A549 (cell line): ENCODE data around the gene S100A12. TPM values are rescaled to one million over a fixed set of nuclear protein-coding genes. Genes with fewer than 3 reads are reported as not detected.

ENCODE experiments used
- ATAC-seq, 2 experiments: fragments of 200-7000 bp in 1 of 2; fragments of >200 bp in 1 of 2; cut with Nextera tagmentation in 1 of 2; cut with Tn5 transposase in 1 of 2; 3 replicates each; pipeline versions ENCODE4 v1.8.0 to v1.9.1; 2018 to 2020; ENCODE audit warnings: mild to moderate bottlenecking in 1 of 2, moderate library complexity in 1 of 2
- CTCF ChIA-PET: fragments of 300-600 bp; sonication (Branson Sonifier 250); formaldehyde crosslinking; extraction: SDS; loops from one replicate; lab custom pipeline; 2021; ENCODE audit warnings: antibody characterized with exemption, inconsistent platforms; lab: Yijun Ruan, JAX
- POLR2A ChIA-PET: fragments of 350-600 bp; formaldehyde crosslinking; extraction: SDS; loops from one replicate; lab custom pipeline; 2021; ENCODE audit warnings: antibody characterized with exemption, inconsistent platforms; lab: Yijun Ruan, JAX
- DNase-seq, 2 experiments: peaks; one replicate each; pipeline versions ENCODE4 v3.0.0 to v3.0.0-alpha.2; 2011 to 2016; ENCODE audit warnings: low read depth in 1 of 2, low spot score in 1 of 2
- FAIRE-seq: peaks from 2 replicates; lab custom pipeline; 2011; peaks lifted over from hg19 to GRCh38; lab: Jason Lieb, UNC
- H3K27ac ChIP-seq, 2 experiments: fragments of >200 bp; sonication (Bioruptor Twin); formaldehyde crosslinking; 3 replicates each; pipeline ENCODE4 v1.5.1; 2016 to 2017
- H3K4me1 ChIP-seq: fragments of >200 bp; sonication (Bioruptor Twin); formaldehyde crosslinking; 3 replicates; pipeline ENCODE4 v1.6.1; 2016
- H3K4me2 ChIP-seq: fragments of >200 bp; sonication (Bioruptor Twin); formaldehyde crosslinking; 3 replicates; pipeline ENCODE4 v1.6.1; 2016
- H3K4me3 ChIP-seq: fragments of >200 bp; sonication (Bioruptor Twin); formaldehyde crosslinking; 3 replicates; pipeline ENCODE4 v1.5.1; 2016
- H3K9me3 ChIP-seq: fragments of >200 bp; sonication (Bioruptor Twin); formaldehyde crosslinking; 3 replicates; pipeline ENCODE4 v1.6.1; 2016
- BHLHE40 ChIP-seq: IDR thresholded peaks from 2 replicates; pipeline ENCODE4 v1.6.1; 2012; ENCODE audit warnings: low read depth, low read length, inconsistent platforms
- CBX2 ChIP-seq: fragments of 200-600 bp; sonication (generic); IDR thresholded peaks from 2 replicates; pipeline ENCODE4 v1.6.1; 2016; ENCODE audit warnings: low read depth, mild to moderate bottlenecking, borderline replicate concordance
- CBX8 ChIP-seq: fragments of 200-600 bp; sonication (generic); IDR thresholded peaks from 2 replicates; pipeline ENCODE4 v1.6.1; 2016
- CEBPB ChIP-seq, 2 experiments: fragments of >200 bp in 1 of 2; sonication (Bioruptor Twin) in 1 of 2; formaldehyde crosslinking in 1 of 2; IDR thresholded peaks; 2 replicates each; pipeline ENCODE4 v1.6.1; 2012 to 2016
- CHD2 ChIP-seq: fragments of 150-350 bp; IDR thresholded peaks from 2 replicates; pipeline ENCODE4 v1.6.1; 2014; ENCODE audit warnings: low read length; ENCODE audit not compliant: partially characterized antibody
- EHMT2 ChIP-seq: fragments of 200-600 bp; sonication (generic); IDR thresholded peaks from 2 replicates; pipeline ENCODE4 v1.6.1; 2016; ENCODE audit warnings: antibody characterized with exemption, low read depth, mild to moderate bottlenecking, moderate library complexity
- GATA3 ChIP-seq: IDR thresholded peaks from 2 replicates; pipeline ENCODE4 v1.6.1; 2012; ENCODE audit warnings: borderline replicate concordance
- HOXA7 ChIP-seq: fragments of 250-450 bp; sonication (Bioruptor Pico); IDR thresholded peaks from 2 replicates; pipeline ENCODE4 v1.5.0; 2020; ENCODE audit warnings: mild to moderate bottlenecking, moderate library complexity
- HOXB13 ChIP-seq: fragments of 250-450 bp; sonication (Bioruptor Pico); IDR thresholded peaks from 2 replicates; pipeline ENCODE4 v1.5.0; 2020; ENCODE audit warnings: low read depth, mild to moderate bottlenecking, moderate library complexity
- HOXB5 ChIP-seq: fragments of 250-450 bp; sonication (Bioruptor Pico); IDR thresholded peaks from 2 replicates; pipeline ENCODE4 v1.5.0; 2020; ENCODE audit warnings: mild to moderate bottlenecking, moderate library complexity
- JUN ChIP-seq, 2 experiments: fragments of >200 bp; sonication (Bioruptor Twin); formaldehyde crosslinking; IDR thresholded peaks; 2 replicates in 1 of 2; 3 replicates in 1 of 2; pipeline ENCODE4 v1.6.1; 2016 to 2017
- KDM1A ChIP-seq: fragments of 200-600 bp; sonication (generic); IDR thresholded peaks from 2 replicates; pipeline ENCODE4 v1.6.1; 2016; ENCODE audit warnings: low read depth, mild to moderate bottlenecking
- KDM5A ChIP-seq: fragments of 200-600 bp; sonication (generic); IDR thresholded peaks from 2 replicates; pipeline ENCODE4 v1.6.1; 2016; ENCODE audit warnings: antibody characterized with exemption, mild to moderate bottlenecking
- MAFK ChIP-seq: fragments of 450-650 bp; IDR thresholded peaks from 2 replicates; pipeline ENCODE4 v1.6.1; 2014; ENCODE audit not compliant: partially characterized antibody
- MAZ ChIP-seq: fragments of 150-350 bp; IDR thresholded peaks from 2 replicates; pipeline ENCODE4 v1.6.1; 2014; ENCODE audit warnings: antibody characterized with exemption, low read depth, low read length, borderline replicate concordance
- NFE2L2 ChIP-seq: fragments of 150-350 bp; conservative IDR thresholded peaks from 2 replicates; pipeline ENCODE4 v1.6.1; 2014; ENCODE audit warnings: low read length
- NPAS2 ChIP-seq: fragments of 250-450 bp; sonication (Bioruptor Pico); IDR thresholded peaks from 2 replicates; pipeline ENCODE4 v1.8.0; 2022; ENCODE audit warnings: mild to moderate bottlenecking, moderate library complexity, borderline replicate concordance
- NR3C1 ChIP-seq: fragments of >200 bp; sonication (Bioruptor Twin); formaldehyde crosslinking; IDR thresholded peaks from 3 replicates; pipeline ENCODE4 v1.6.1; 2017
- POLR2A ChIP-seq: IDR thresholded peaks from 2 replicates; pipeline ENCODE4 v1.6.1; 2012; ENCODE audit warnings: mild to moderate bottlenecking, low read length
- RAD21 ChIP-seq, 2 experiments: fragments of >200 bp in 1 of 2; sonication (Bioruptor Twin) in 1 of 2; formaldehyde crosslinking in 1 of 2; IDR thresholded peaks in 1 of 2; conservative IDR thresholded peaks in 1 of 2; 2 replicates in 1 of 2; 3 replicates in 1 of 2; pipeline ENCODE4 v1.6.1; 2012 to 2018; ENCODE audit warnings: inconsistent platforms in 1 of 2
- SMC3 ChIP-seq: fragments of >200 bp; sonication (Bioruptor Twin); formaldehyde crosslinking; IDR thresholded peaks from 3 replicates; pipeline ENCODE4 v1.6.1; 2018; ENCODE audit warnings: inconsistent platforms
- TFCP2L1 ChIP-seq: fragments of 250-450 bp; sonication (Bioruptor Pico); IDR thresholded peaks from 2 replicates; pipeline ENCODE4 v1.5.0; 2021; ENCODE audit warnings: mild to moderate bottlenecking
- ZC3H11A ChIP-seq: fragments of 450-650 bp; IDR thresholded peaks from 2 replicates; pipeline ENCODE4 v1.6.1; 2014; ENCODE audit warnings: antibody characterized with exemption, mild to moderate bottlenecking
- WGBS: methylation state at CpG from one replicate; pipeline ENCODE4 v1.1.6; 2017; ENCODE audit errors: missing lambda C conversion rate; 5-methylcytosine and 5-hydroxymethylcytosine counted together
- polyA plus RNA-seq, 4 experiments: library from polyadenylated mRNA; depleted of rRNA in 3 of 4; stranded (reverse); fragments of >200 nt; fragmentation: RNase III in 1 of 4; extraction: RNeasy Plus Mini Kit Qiagen cat#74134 plus additional on column Dnase treatment in 1 of 4; gene quantifications; 2 replicates in 3 of 4; 3 replicates in 1 of 4; pipeline ENCODE4 v1.2.3, GENCODE V29; 2011 to 2017
- TF ChIP-seq, protein P1 (sequence below): fragments of 450-650 bp; IDR thresholded peaks from 2 replicates; pipeline ENCODE4 v1.6.1; 2014; ENCODE audit warnings: antibody characterized with exemption
- TF ChIP-seq, protein P2 (sequence below): fragments of >200 bp; sonication (Bioruptor Twin); formaldehyde crosslinking; IDR thresholded peaks from 2 replicates; pipeline ENCODE4 v1.6.1; 2016
- TF ChIP-seq, protein P3 (sequence below): fragments of 150-350 bp; IDR thresholded peaks from 2 replicates; pipeline ENCODE4 v1.6.1; 2014; ENCODE audit warnings: low read depth, mild to moderate bottlenecking, low read length
- TF ChIP-seq, protein P4 (sequence below): fragments of 250-450 bp; sonication (Bioruptor Pico); IDR thresholded peaks from 2 replicates; pipeline ENCODE4 v1.5.0; 2021; ENCODE audit warnings: mild to moderate bottlenecking, moderate library complexity, borderline replicate concordance
- TF ChIP-seq, protein P5 (sequence below): IDR thresholded peaks from 2 replicates; pipeline ENCODE4 v1.6.1; 2012

Gene S100A12
- polyA plus RNA-seq, 2 of the 4 experiments (the other 2 are of a cell fraction) = not detected

DNA sequence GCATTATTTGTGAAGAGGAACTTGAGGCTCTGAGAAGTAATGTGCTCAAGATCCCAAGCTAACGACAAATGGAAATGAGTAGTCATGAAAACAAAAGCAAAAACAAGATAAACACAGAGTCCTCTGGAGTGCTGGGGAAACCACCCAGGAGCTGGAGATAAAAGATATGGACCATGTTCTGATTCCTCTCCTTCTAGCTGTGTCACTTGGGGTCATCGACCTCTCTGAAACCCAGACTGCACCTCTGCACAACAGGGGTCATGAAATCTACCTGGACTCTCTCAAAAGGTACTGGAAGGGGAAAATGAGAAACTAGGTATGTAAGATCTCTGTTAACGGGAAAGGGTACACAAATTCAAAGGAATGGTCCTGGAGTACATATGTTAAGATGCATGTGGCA, 33.2 kb downstream of the S100A12 start (continued):
- TF ChIP-seq, protein P1, sequence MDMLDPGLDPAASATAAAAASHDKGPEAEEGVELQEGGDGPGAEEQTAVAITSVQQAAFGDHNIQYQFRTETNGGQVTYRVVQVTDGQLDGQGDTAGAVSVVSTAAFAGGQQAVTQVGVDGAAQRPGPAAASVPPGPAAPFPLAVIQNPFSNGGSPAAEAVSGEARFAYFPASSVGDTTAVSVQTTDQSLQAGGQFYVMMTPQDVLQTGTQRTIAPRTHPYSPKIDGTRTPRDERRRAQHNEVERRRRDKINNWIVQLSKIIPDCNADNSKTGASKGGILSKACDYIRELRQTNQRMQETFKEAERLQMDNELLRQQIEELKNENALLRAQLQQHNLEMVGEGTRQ = no peak
- TF ChIP-seq SMC3 (no peak), NFE2L2 (no peak)

DNA sequence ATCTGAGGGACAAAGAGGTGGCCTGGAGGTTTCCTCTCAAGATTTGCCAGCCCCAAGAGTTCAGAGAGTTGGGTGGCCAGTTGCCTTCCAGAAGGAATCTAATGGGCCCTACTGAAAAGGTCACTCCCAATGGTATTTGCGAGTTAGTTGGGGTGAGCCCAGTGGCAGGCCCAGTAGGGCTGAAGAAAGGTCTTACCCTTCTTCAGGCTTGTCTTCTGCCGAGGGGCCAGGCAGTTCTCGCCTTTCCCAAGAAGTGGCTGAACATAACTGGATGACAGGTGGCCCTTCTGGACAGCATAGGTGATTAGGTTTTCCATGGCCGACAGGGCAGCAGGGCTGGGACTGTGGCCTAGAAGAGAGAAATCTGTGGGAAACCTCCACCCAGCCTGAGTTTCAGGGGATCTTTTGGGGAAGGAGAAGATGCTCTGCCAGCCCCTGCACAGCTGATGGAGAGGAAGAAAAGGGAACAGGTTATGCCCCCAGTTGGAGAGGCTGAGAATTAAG, 33.9 kb downstream of the S100A12 start:
- H3K4me3 ChIP-seq = no peak overlapping the region
- TF ChIP-seq HOXA7 (CRISPR knock-in tag) = no peak
- no peak for TF ChIP-seq NPAS2
- no peak for TF ChIP-seq ZC3H11A
- no peak for TF ChIP-seq JUN (IDR thresholded peaks at IDR 0.05)
- no peak for TF ChIP-seq RAD21 (conservative IDR thresholded peaks at IDR 0.05 in 1 of 2, IDR thresholded peaks at IDR 0.05 in 1 of 2)
- TF ChIP-seq POLR2A = no peak
- TF ChIP-seq, protein P2, sequence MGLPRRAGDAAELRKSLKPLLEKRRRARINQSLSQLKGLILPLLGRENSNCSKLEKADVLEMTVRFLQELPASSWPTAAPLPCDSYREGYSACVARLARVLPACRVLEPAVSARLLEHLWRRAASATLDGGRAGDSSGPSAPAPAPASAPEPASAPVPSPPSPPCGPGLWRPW = no peak
- no peak for TF ChIP-seq CBX8
- no peak for TF ChIP-seq CHD2
- no peak overlapping the region for H3K4me2 ChIP-seq
- H3K4me1 ChIP-seq = no peaks in the 10 kb centered on the region
- H3K9me3 ChIP-seq = no peaks in the 10 kb centered on the region
- ATAC-seq (no peak), DNase-seq (no peak), FAIRE-seq (no peak)
- no peak overlapping the region for H3K27ac ChIP-seq
- WGBS = 25% methylated on average over 4 of the region's 4 CpGs
- CTCF ChIA-PET = interaction anchor here (1.1 to 4.1 kb wide), 2 partner anchors 11 to 17 kb away, joined by 3 to 41 read pairs; no protein-coding TSS in a partner anchor
- POLR2A ChIA-PET = no interaction called here

DNA sequence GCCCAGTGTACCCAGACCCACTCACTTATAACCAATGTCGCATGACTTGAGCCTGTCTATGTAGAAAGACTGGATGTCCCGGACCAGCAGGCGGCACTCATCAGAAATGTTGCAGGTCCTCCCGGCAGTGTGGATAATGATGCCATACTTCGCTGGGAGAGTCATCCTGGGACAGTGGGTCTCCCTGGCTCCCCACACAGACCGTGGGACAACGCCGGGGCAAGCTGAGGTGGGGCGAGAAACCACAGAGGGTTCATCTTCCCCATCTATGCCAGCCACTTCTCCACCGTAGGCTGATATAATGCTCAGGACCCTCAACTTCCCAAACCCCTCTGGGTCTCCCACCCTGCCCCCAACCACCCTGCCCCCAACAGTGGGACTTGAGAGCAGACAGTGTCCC, 35.1 kb downstream of the S100A12 start:
- Histone ChIP-seq H3K4me1 (no peaks in the 10 kb centered on the region), H3K4me3 (no peak overlapping the region), H3K9me3 (no peaks in the 10 kb centered on the region), H3K27ac (no peak overlapping the region), H3K4me2 (no peak overlapping the region)
- ChIA-PET CTCF (interaction anchor here (1.0 kb wide), 1 partner anchor 12 kb away, joined by 3 read pairs; no protein-coding TSS in a partner anchor), POLR2A (no interaction called here)
- 47% methylated on average over 9 of the region's 10 CpGs for WGBS
- no peak for TF ChIP-seq KDM5A
- no peak for TF ChIP-seq EHMT2
- TF ChIP-seq TFCP2L1 (CRISPR knock-in tag) = no peak
- no peak for TF ChIP-seq MAFK
- TF ChIP-seq KDM1A = no peak
- no peak for TF ChIP-seq MAZ
- FAIRE-seq = no peak
- DNase-seq = no peak
- no peak for ATAC-seq

DNA sequence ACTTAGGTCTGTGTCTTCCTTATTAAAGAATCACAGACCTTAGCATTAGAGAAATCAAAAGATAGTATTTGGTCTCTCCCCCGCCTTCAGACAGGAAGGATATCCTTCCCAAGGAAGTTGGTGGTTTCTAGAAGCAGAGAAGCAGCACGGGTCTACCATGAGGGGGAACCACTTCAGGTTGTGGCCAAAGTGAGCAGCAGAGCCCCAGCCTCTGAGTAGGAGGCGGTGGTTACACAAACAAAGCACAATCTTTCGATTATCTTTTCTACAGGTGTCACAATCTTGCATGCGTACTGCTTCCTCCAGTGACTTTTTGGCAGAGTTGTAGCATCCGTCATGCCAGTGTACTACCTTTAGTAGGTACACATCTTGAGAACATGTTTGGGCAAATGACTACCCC, 35.6 kb downstream of the S100A12 start:
- H3K9me3 ChIP-seq = no peaks in the 10 kb centered on the region
- no peak overlapping the region for H3K27ac ChIP-seq
- no peak overlapping the region for H3K4me2 ChIP-seq
- no peak for ATAC-seq
- ChIA-PET POLR2A (no interaction called here), CTCF (interaction anchor here (1.0 to 1.4 kb wide), 2 partner anchors 12 to 14 kb away, joined by 3 read pairs; no protein-coding TSS in a partner anchor)
- no peak for DNase-seq
- TF ChIP-seq KDM1A = no peak
- no peak for TF ChIP-seq POLR2A
- TF ChIP-seq RAD21 (conservative IDR thresholded peaks at IDR 0.05 in 1 of 2, IDR thresholded peaks at IDR 0.05 in 1 of 2) = no peak
- TF ChIP-seq, protein P3, sequence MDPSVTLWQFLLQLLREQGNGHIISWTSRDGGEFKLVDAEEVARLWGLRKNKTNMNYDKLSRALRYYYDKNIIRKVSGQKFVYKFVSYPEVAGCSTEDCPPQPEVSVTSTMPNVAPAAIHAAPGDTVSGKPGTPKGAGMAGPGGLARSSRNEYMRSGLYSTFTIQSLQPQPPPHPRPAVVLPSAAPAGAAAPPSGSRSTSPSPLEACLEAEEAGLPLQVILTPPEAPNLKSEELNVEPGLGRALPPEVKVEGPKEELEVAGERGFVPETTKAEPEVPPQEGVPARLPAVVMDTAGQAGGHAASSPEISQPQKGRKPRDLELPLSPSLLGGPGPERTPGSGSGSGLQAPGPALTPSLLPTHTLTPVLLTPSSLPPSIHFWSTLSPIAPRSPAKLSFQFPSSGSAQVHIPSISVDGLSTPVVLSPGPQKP = no peak
- TF ChIP-seq, protein P4, sequence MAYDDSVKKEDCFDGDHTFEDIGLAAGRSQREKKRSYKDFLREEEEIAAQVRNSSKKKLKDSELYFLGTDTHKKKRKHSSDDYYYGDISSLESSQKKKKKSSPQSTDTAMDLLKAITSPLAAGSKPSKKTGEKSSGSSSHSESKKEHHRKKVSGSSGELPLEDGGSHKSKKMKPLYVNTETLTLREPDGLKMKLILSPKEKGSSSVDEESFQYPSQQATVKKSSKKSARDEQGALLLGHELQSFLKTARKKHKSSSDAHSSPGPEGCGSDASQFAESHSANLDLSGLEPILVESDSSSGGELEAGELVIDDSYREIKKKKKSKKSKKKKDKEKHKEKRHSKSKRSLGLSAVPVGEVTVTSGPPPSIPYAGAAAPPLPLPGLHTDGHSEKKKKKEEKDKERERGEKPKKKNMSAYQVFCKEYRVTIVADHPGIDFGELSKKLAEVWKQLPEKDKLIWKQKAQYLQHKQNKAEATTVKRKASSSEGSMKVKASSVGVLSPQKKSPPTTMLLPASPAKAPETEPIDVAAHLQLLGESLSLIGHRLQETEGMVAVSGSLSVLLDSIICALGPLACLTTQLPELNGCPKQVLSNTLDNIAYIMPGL (CRISPR knock-in tag) = no peak
- TF ChIP-seq GATA3 = no peak
- no peak for TF ChIP-seq EHMT2
- TF ChIP-seq, protein P5, sequence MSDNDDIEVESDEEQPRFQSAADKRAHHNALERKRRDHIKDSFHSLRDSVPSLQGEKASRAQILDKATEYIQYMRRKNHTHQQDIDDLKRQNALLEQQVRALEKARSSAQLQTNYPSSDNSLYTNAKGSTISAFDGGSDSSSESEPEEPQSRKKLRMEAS = no peak
- no peak for TF ChIP-seq NR3C1
- TF ChIP-seq CEBPB (IDR thresholded peaks at IDR 0.05) = no peak
- TF ChIP-seq HOXB13 (CRISPR knock-in tag) = no peak
- no peak for TF ChIP-seq CBX2
- TF ChIP-seq HOXB5 (CRISPR knock-in tag) = no peak
- TF ChIP-seq BHLHE40 = no peak
- WGBS = 26% methylated on average over 6 of the region's 6 CpGs
- H3K4me3 ChIP-seq = no peak overlapping the region
- H3K4me1 ChIP-seq = no peaks in the 10 kb centered on the region
- no peak for FAIRE-seq
